ENCODE data around the gene FBXO47.

DNA sequence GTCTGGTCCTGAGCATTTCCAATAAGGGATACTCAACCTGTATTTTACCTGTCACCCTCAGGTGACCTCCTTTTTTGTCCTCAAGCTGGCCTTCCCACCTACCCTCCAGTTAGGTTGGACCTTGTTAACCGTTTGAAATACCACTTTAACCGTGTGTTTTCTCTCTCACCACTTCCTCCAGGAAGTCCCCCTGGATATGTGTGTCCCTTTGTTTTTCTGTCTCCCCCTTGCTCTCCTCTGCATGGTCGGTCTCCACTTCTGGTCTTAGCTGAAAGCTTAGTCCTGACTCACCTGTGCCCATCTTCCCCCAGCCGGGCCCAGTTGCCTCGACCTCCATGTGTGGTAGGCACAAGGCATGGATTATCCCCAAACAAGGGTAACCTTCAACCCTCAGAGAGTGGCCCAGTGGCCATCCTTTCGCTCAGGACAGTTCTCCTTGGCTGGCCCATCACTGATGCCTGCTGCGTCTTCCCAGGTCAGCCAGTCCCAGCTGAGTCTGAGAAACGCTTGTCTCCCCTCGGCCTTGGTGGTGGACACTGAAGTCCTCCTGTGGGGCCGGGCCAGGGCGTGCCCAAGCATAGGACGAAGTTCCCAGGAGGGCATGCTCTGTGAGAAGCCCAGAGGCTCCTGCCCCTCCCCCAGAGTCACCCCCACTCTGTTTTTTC lies 77.3 kb downstream of the FBXO47 start:
- TF ChIP-seq FOXJ3 (CRISPR knock-in tag; IDR thresholded peaks at IDR 0.05; ENCODE audit: borderline replicate concordance) (no peak), ZNF431 (CRISPR knock-in tag; IDR thresholded peaks at IDR 0.05; ENCODE audit: borderline replicate concordance, low read depth) (no peak), ZNF766 (CRISPR knock-in tag; IDR thresholded peaks at IDR 0.05; ENCODE audit: borderline replicate concordance) (no peak), RAD21 (CRISPR knock-in tag; IDR thresholded peaks at IDR 0.05) (no peak), KDM3A (CRISPR knock-in tag; IDR thresholded peaks at IDR 0.05; ENCODE audit: low read depth) (no peak), ZNF10 (CRISPR knock-in tag; IDR thresholded peaks at IDR 0.05; ENCODE audit: borderline replicate concordance, low read depth) (no peak), RELA (CRISPR knock-in tag; IDR thresholded peaks at IDR 0.05) (no peak), PRPF4 (IDR thresholded peaks at IDR 0.05; ENCODE audit: low read depth, low read length, poor library complexity, severe bottlenecking) (no peak), ZNF460 (CRISPR knock-in tag; IDR thresholded peaks at IDR 0.05; ENCODE audit: borderline replicate concordance) (no peak), ZNF670 (CRISPR knock-in tag; IDR thresholded peaks at IDR 0.05; ENCODE audit: borderline replicate concordance) (no peak), MED8 (CRISPR knock-in tag; IDR thresholded peaks at IDR 0.05; ENCODE audit: insufficient replicate concordance) (no peak), SOX6 (IDR thresholded peaks at IDR 0.05) (no peak), SOX6 (CRISPR knock-in tag; IDR thresholded peaks at IDR 0.05) (no peak)
- TF ChIP-seq, protein P1, sequence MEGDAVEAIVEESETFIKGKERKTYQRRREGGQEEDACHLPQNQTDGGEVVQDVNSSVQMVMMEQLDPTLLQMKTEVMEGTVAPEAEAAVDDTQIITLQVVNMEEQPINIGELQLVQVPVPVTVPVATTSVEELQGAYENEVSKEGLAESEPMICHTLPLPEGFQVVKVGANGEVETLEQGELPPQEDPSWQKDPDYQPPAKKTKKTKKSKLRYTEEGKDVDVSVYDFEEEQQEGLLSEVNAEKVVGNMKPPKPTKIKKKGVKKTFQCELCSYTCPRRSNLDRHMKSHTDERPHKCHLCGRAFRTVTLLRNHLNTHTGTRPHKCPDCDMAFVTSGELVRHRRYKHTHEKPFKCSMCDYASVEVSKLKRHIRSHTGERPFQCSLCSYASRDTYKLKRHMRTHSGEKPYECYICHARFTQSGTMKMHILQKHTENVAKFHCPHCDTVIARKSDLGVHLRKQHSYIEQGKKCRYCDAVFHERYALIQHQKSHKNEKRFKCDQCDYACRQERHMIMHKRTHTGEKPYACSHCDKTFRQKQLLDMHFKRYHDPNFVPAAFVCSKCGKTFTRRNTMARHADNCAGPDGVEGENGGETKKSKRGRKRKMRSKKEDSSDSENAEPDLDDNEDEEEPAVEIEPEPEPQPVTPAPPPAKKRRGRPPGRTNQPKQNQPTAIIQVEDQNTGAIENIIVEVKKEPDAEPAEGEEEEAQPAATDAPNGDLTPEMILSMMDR (CRISPR knock-in tag; IDR thresholded peaks at IDR 0.05): no peak

All from HepG2 (cell line).